Stimulated activated CD4-positive, alpha-beta T cell treated with anti-CD3 and anti-CD28 coated beads, TNF-alpha, amount 100 ng/mL, for 24 hours (primary cell): Measurements from ENCODE around the gene PLXDC1.
"Not testable (repeated sequence)": the region's sequence is repeated elsewhere in the genome, so short reads cannot be mapped to it uniquely, and the experiment has no call there.

ENCODE experiments used
- DNase-seq, 3 experiments: peaks; one replicate each; pipeline ENCODE4 v3.0.0-alpha.2; 2020; ENCODE audit warnings: low read depth in 3 of 3

PLXDC1 gene

GRCh38 chr17:39125143-39125875 is 26.1 kb downstream of the PLXDC1 start:
- DNase-seq: no peak

GRCh38 chr17:39123627-39124026 is 27.8 kb downstream of the PLXDC1 start:
- DNase-seq: no peak

- DNase-seq: no peak
Measured at GRCh38 chr17:39122991-39123390, 28.4 kb downstream of the PLXDC1 start.

GRCh38 chr17:39121919-39122318 is 29.5 kb downstream of the PLXDC1 start:
- not testable (repeated sequence) for DNase-seq

GRCh38 chr17:39118674-39119419 is 32.6 kb downstream of the PLXDC1 start:
- DNase-seq: no peak

- no peak for DNase-seq
Measured at GRCh38 chr17:39116224-39116623, 35.2 kb downstream of the PLXDC1 start.

GRCh38 chr17:39115135-39115534 is 36.3 kb downstream of the PLXDC1 start:
- no peak for DNase-seq

GRCh38 chr17:39114723-39115122 is 36.7 kb downstream of the PLXDC1 start:
- DNase-seq: no peak

GRCh38 chr17:39113871-39114270 is 37.6 kb downstream of the PLXDC1 start:
- no peak for DNase-seq

GRCh38 chr17:39110435-39111136 is 40.9 kb downstream of the PLXDC1 start:
- no peak for DNase-seq

- no peak for DNase-seq
Measured at GRCh38 chr17:39108461-39109375, 42.7 kb downstream of the PLXDC1 start.

GRCh38 chr17:39107973-39108372 is 43.5 kb downstream of the PLXDC1 start:
- no peak for DNase-seq

- DNase-seq: no peak
Measured at GRCh38 chr17:39107155-39107554, 44.3 kb downstream of the PLXDC1 start.

- no peak for DNase-seq
Measured at GRCh38 chr17:39105705-39106104, 45.7 kb downstream of the PLXDC1 start.

- no peak for DNase-seq
Measured at GRCh38 chr17:39104657-39105056, 46.8 kb downstream of the PLXDC1 start.

GRCh38 chr17:39104046-39104445 is 47.4 kb downstream of the PLXDC1 start:
- no peak for DNase-seq

GRCh38 chr17:39101091-39101490 is 50.3 kb downstream of the PLXDC1 start:
- no peak for DNase-seq

- no peak for DNase-seq
Measured at GRCh38 chr17:39100530-39100929, 50.9 kb downstream of the PLXDC1 start.

- no peak for DNase-seq
Measured at GRCh38 chr17:39099663-39100286, 51.7 kb downstream of the PLXDC1 start.

GRCh38 chr17:39098588-39098987 is 52.8 kb downstream of the PLXDC1 start:
- DNase-seq: no peak

GRCh38 chr17:39097537-39097936 is 53.9 kb downstream of the PLXDC1 start:
- no peak for DNase-seq
